RWPE2 (cell line): Measurements from ENCODE around the gene OXCT2.
"Not testable (repeated sequence)": the region's sequence is repeated elsewhere in the genome, so short reads cannot be mapped to it uniquely, and the experiment has no call there.

Experiments
- ATAC-seq: fragments of 200-7000 bp; cut with Tn5 transposase; 3 replicates; pipeline ENCODE4 v1.9.1; 2021; ENCODE audit warnings: low read depth
- DNase-seq: peaks from one replicate; pipeline ENCODE4 v3.0.0-alpha.2; 2020; ENCODE audit warnings: low spot score
- H3K27ac ChIP-seq: fragments of 450-650 bp; 2 replicates; pipeline ENCODE4 v1.5.1; 2017; ENCODE audit warnings: mild to moderate bottlenecking; ENCODE audit not compliant: poor library complexity, severe bottlenecking
- H3K27me3 ChIP-seq: fragments of 250-450 bp; sonication (Bioruptor Pico); 2 replicates; pipeline ENCODE4 v1.5.1; 2021; ENCODE audit warnings: mild to moderate bottlenecking, moderate library complexity; ENCODE audit not compliant: insufficient read depth, poor library complexity, severe bottlenecking
- H3K36me3 ChIP-seq: fragments of 250-450 bp; sonication (Bioruptor Pico); 2 replicates; pipeline ENCODE4 v1.5.1; 2020; ENCODE audit warnings: low read depth, mild to moderate bottlenecking, moderate library complexity
- H3K4me1 ChIP-seq: fragments of 250-450 bp; sonication (Bioruptor Pico); 2 replicates; pipeline ENCODE4 v1.5.1; 2021; ENCODE audit warnings: mild to moderate bottlenecking, moderate library complexity; ENCODE audit not compliant: insufficient read depth, poor library complexity, severe bottlenecking
- H3K4me3 ChIP-seq: fragments of 250-450 bp; sonication (Bioruptor Pico); 2 replicates; pipeline ENCODE4 v1.5.1; 2021; ENCODE audit warnings: mild to moderate bottlenecking, moderate library complexity; ENCODE audit not compliant: severe bottlenecking
- H3K9me3 ChIP-seq: fragments of 250-450 bp; sonication (Bioruptor Pico); 2 replicates; pipeline ENCODE4 v1.5.1; 2021; ENCODE audit warnings: mild to moderate bottlenecking, moderate library complexity; ENCODE audit not compliant: severe bottlenecking
- TF ChIP-seq, protein P1 (sequence below): fragments of 450-650 bp; IDR thresholded peaks from one replicate; pipeline ENCODE4 v1.5.1; 2017; ENCODE audit warnings: mild to moderate bottlenecking, moderate library complexity; ENCODE audit not compliant: poor library complexity, severe bottlenecking

The OXCT2 gene

DNA sequence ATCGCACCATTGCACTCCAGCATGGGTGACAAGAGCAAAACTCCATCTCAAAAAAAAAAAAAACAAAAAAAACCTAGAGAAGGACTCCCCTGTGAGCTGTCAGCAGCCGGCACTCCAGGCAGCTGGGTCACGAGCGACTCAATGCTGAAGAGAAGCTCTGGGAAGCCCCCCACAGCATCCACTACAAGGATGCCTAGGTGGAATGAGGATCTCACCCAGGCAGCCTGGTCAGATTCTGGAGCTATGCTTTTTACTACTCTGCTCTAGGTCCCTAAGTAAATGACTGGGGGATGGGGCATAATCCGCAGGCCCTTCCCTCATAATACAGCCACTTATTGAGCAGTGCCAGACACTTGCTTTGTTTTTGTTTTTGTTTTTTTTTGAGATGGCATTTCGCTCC, 11.0 kb upstream of the OXCT2 start:
- ATAC-seq (no peak), DNase-seq (no peak)
- H3K36me3 ChIP-seq = no peaks in the 10 kb centered on the region
- H3K9me3 ChIP-seq = no peaks in the 10 kb centered on the region
- no peak overlapping the region for H3K27ac ChIP-seq
- H3K27me3 ChIP-seq = no peaks in the 10 kb centered on the region
- no peaks in the 10 kb centered on the region for H3K4me1 ChIP-seq
- TF ChIP-seq, protein P1, sequence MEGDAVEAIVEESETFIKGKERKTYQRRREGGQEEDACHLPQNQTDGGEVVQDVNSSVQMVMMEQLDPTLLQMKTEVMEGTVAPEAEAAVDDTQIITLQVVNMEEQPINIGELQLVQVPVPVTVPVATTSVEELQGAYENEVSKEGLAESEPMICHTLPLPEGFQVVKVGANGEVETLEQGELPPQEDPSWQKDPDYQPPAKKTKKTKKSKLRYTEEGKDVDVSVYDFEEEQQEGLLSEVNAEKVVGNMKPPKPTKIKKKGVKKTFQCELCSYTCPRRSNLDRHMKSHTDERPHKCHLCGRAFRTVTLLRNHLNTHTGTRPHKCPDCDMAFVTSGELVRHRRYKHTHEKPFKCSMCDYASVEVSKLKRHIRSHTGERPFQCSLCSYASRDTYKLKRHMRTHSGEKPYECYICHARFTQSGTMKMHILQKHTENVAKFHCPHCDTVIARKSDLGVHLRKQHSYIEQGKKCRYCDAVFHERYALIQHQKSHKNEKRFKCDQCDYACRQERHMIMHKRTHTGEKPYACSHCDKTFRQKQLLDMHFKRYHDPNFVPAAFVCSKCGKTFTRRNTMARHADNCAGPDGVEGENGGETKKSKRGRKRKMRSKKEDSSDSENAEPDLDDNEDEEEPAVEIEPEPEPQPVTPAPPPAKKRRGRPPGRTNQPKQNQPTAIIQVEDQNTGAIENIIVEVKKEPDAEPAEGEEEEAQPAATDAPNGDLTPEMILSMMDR = no peak
- no peak overlapping the region for H3K4me3 ChIP-seq

DNA sequence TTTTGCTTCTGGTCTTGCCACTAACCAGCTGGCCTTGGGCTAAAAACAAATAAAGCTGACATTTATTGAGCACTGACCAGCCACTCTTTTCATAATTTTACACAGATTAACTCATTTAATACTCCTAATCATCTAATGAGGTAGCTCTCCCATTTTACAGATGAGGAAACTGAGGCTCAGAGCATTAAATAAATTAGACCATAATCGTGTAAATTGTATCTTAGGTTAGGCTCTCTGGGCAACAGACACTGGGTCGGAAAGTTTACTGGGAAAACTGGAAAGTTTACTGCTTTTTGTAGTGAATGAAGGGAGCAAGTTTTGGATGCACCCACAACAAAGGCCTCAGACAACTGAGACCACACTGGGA, 10.2 kb upstream of the OXCT2 start:
- Histone ChIP-seq H3K9me3 (no peaks in the 10 kb centered on the region), H3K27me3 (no peaks in the 10 kb centered on the region), H3K4me1 (no peaks in the 10 kb centered on the region), H3K36me3 (no peaks in the 10 kb centered on the region), H3K27ac (no peak overlapping the region), H3K4me3 (no peak overlapping the region)
- no peak for ATAC-seq
- no peak for DNase-seq
- TF ChIP-seq, protein P1 = no peak

DNA sequence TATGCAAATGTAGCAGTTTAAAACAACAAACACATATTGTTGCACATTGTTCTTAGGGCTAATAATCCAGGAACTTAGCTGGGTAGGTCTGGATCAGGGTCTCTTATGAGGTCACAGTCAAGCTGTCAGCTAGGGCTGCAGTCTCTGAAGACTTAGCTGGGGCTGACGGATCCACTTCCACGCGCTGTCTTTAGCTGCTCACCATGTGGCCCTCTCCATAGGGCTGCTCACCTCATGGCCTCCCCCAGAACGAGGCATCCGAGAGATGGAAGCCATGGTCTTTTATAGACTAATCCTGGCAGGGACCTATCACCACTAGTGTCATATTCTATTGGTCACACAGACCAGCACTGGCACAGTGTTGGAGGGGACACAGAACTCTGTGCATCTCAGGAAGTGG, 8.7 kb upstream of the OXCT2 start:
- H3K9me3 ChIP-seq = no peaks in the 10 kb centered on the region
- no peaks in the 10 kb centered on the region for H3K4me1 ChIP-seq
- no peaks in the 10 kb centered on the region for H3K27me3 ChIP-seq
- TF ChIP-seq, protein P1 = no peak
- ATAC-seq (no peak), DNase-seq (no peak)
- H3K27ac ChIP-seq = no peak overlapping the region
- no peak overlapping the region for H3K4me3 ChIP-seq
- H3K36me3 ChIP-seq = no peaks in the 10 kb centered on the region

DNA sequence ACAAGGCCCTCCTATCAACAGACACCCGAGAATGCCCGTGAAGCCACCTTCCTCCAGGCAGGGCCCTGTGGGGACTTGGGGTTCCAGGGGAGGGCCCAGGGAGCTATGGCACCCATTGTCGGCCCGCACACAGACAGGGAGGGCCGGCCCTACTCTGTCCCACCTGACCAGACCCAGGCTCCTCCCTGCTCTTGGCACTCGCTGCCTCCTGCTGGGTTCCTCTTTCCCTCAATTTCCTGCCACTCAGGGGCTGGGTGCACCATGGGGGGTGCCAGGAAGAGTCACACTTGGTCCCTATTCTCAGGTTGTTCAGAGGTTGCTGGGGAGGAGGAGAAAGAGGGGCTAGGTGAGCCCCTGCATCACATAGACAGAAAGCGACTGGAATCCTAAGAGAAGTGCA, 8.0 kb upstream of the OXCT2 start:
- ATAC-seq (no peak), DNase-seq (no peak)
- H3K9me3 ChIP-seq = no peaks in the 10 kb centered on the region
- no peak overlapping the region for H3K4me3 ChIP-seq
- no peaks in the 10 kb centered on the region for H3K36me3 ChIP-seq
- H3K4me1 ChIP-seq = no peaks in the 10 kb centered on the region
- no peak overlapping the region for H3K27ac ChIP-seq
- H3K27me3 ChIP-seq = no peaks in the 10 kb centered on the region
- TF ChIP-seq, protein P1 = no peak

DNA sequence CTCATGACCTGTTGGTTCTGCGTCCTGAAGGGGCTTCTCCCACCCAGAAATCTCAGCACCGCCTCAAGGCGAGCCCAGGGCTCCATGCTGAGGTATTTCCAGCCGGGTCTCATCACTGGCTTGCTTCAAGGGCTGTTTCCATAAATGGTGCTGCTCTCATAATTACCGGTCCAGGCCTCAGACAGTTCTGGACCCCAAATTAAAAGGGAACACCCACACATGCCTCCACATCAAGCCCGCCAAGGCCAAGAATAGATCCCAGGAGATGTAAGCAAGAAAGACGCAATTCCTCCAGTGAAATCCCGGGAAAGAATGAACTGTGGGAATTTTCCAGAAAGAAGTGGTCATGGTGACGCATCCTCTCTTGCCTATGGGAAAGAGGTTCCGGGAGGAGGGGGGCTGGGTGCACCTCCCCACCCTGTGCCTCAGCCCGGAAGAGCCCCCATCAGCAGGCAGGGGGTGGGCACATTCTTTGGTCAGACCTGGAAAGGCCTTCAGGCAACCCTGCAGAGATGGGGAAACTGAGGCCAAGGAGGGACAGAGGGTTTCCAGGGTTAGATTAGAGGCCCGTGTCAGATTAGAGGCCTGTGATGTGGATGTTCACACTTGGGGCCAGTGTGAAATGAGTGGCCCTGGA, 7.4 kb upstream of the OXCT2 start:
- not testable (repeated sequence) for ATAC-seq, H3K9me3 ChIP-seq, H3K27ac ChIP-seq, H3K4me1 ChIP-seq, H3K36me3 ChIP-seq, H3K27me3 ChIP-seq, DNase-seq, H3K4me3 ChIP-seq

DNA sequence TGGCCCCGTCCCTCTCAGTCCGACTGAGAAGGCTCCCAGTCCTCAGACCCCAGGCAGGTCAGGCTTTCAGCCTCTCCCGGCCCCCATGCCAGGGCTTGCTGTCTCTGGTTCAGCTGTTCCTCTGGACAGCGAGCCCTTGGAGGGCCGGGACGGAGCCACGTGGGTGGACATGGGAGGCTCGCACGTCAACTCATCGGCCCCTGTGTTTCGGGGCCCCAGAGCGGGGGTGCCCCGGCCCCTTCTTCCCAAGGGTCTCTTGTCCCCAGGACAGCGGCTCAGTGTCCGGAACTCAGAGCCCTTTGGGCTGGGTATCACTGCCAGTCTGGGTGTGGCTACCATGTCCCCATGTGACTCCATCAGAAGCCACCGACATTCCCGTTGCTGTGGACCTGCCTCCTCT, 6.7 kb upstream of the OXCT2 start:
- H3K36me3 ChIP-seq, H3K4me3 ChIP-seq, ATAC-seq, H3K4me1 ChIP-seq, H3K9me3 ChIP-seq, DNase-seq, H3K27ac ChIP-seq, H3K27me3 ChIP-seq: not testable (repeated sequence)
